Aorta (tissue), 5 donors: ENCODE data around the gene PPBP. TPM values are rescaled to one million over a fixed set of nuclear protein-coding genes. Genes with fewer than 3 reads are reported as not detected.

Experiments
- ATAC-seq: fragments of 200-7000 bp; cut with Tn5 transposase; one replicate; pipeline ENCODE4 v1.9.1; 2022; ENCODE audit warnings: moderate library complexity; ENCODE audit not compliant: low FRiP score
- DNase-seq, 2 donors: peaks; one replicate each; pipeline ENCODE4 v3.0.0-alpha.2; 2020
- H3K27ac ChIP-seq, 2 donors: one replicate each; pipeline ENCODE4 v1.5.1; 2013; ENCODE audit warnings: low read length in 2 of 2, mild to moderate bottlenecking in 2 of 2, moderate library complexity in 2 of 2, control low read depth in 1 of 2, inconsistent platforms in 1 of 2, low read depth in 1 of 2
- H3K27me3 ChIP-seq, 2 donors: one replicate each; pipeline ENCODE4 v1.6.1; 2013; ENCODE audit warnings: control low read depth in 1 of 2, low read length in 1 of 2, mild to moderate bottlenecking in 1 of 2, moderate library complexity in 1 of 2; ENCODE audit not compliant: insufficient read depth in 2 of 2, control insufficient read depth in 1 of 2
- H3K36me3 ChIP-seq, 2 donors: one replicate each; pipeline ENCODE4 v1.6.1; 2013; ENCODE audit warnings: control low read depth in 1 of 2, low read length in 1 of 2, mild to moderate bottlenecking in 1 of 2; ENCODE audit not compliant: insufficient read depth in 2 of 2, control insufficient read depth in 1 of 2
- H3K4me1 ChIP-seq, 2 donors: one replicate each; pipeline ENCODE4 v1.6.1; 2013; ENCODE audit warnings: low read length in 2 of 2, control low read depth in 1 of 2, mild to moderate bottlenecking in 1 of 2, moderate library complexity in 1 of 2; ENCODE audit not compliant: insufficient read depth in 2 of 2, control insufficient read depth in 1 of 2
- H3K4me3 ChIP-seq, 2 donors: one replicate each; pipeline ENCODE4 v1.5.1; 2013; ENCODE audit warnings: low read length in 2 of 2, control low read depth in 1 of 2, mild to moderate bottlenecking in 1 of 2
- H3K9me3 ChIP-seq: one replicate; pipeline ENCODE4 v1.6.1; 2013; ENCODE audit warnings: mild to moderate bottlenecking, low read length; ENCODE audit not compliant: control insufficient read depth
- WGBS, 2 donors: extraction: QIAGEN DNeasy Blood & Tissue Kit; methylation state at CpG; one replicate each; pipeline ENCODE4 v1.1.7; 2013; 5-methylcytosine and 5-hydroxymethylcytosine counted together
- intact Hi-C, 2 donors: fragments of 100-400 bp; cut with DNase I; formaldehyde crosslinking; loops; one replicate each; pipeline versions ENCODE4 v1.14.2 to v1.15.0; 2022
- polyA plus RNA-seq, 2 donors: library from polyadenylated mRNA; stranded (reverse); fragments of 200-250 nt; gene quantifications; one replicate each; pipeline ENCODE4 v1.2.3, GENCODE V29; 2013
- total RNA-seq, 2 donors: library from RNA; stranded (reverse); fragmentation: NEBNext Ultra II Directional; extraction: Animal tissue kit (Norgen Biotek cat#: 25700); gene quantifications; one replicate each; pipeline ENCODE4 v1.2.1, GENCODE V29; 2021
- donor health status: healthy with polysubstance abuse.
- donor health status: Bipolar disorder and iron deficiency.
- donor health status: DM: no; HTN: no; CAD: no.
- donor health status: DM: no; HTN: no; CAD: no.
- donor health status: DM: yes; HTN: yes; CAD: no.

The PPBP gene
- total and polyA plus RNA-seq, 4 donors = 0.57 to 8.4 TPM; not detected in 2

DNA sequence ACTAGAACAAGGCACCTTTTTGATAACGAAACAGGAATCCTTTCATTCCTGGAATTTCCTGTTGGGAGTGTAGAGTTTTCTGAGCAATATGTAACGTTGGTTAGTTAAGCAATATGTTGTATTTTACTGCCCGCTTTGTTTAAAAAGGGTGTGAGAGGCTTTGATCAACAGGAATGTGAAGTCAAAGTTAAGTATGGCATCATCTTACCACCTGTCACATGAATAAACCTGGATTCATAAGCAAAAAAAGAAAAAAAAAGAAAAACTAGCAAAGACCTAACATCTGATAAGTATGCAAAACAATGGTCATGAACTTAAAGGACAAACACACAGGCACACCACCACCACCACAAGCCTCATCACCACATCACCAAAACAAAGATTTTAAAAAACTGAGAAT lies 17.5 kb upstream of the PPBP start:
- no peaks in the 10 kb centered on the region for H3K9me3 ChIP-seq
- intact Hi-C loops = no loop called here
- no peak for DNase-seq
- no peaks in the 10 kb centered on the region for H3K27me3 ChIP-seq
- H3K27ac ChIP-seq = no peak overlapping the region
- WGBS, 2 donors = 39 to 44% methylated on average over 3 of the region's 3 CpGs
- H3K4me3 ChIP-seq = no peak overlapping the region
- no peaks in the 10 kb centered on the region for H3K4me1 ChIP-seq
- no peaks in the 10 kb centered on the region for H3K36me3 ChIP-seq
- ATAC-seq = no peak

DNA sequence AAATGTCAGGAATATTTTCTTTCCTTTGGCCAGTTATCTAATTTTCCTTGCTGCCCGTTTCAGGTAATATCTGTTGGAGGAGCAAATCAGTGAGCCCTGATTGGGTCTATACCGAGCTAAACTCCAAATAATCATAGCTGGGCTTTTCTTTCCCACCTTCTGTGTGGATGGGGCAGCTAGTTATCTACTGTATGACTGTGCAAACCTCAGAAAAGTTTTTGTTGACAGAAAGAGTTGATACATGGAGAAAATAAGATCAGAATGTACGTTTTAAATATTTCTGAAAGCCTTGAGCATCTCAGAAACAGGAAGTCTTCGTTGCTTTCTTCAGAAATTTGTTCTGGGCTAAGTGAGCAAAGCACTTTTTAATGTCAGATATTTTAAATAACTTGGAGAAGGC lies 16.7 kb upstream of the PPBP start:
- Histone ChIP-seq H3K4me1 (no peaks in the 10 kb centered on the region), H3K27ac (no peak overlapping the region), H3K27me3 (no peaks in the 10 kb centered on the region), H3K36me3 (no peaks in the 10 kb centered on the region), H3K9me3 (no peaks in the 10 kb centered on the region), H3K4me3 (no peak overlapping the region)
- intact Hi-C loops = no loop called here
- ATAC-seq (no peak), DNase-seq (no peak)
- 55 to 59% methylated on average over 4 of the region's 4 CpGs for WGBS, 2 donors

DNA sequence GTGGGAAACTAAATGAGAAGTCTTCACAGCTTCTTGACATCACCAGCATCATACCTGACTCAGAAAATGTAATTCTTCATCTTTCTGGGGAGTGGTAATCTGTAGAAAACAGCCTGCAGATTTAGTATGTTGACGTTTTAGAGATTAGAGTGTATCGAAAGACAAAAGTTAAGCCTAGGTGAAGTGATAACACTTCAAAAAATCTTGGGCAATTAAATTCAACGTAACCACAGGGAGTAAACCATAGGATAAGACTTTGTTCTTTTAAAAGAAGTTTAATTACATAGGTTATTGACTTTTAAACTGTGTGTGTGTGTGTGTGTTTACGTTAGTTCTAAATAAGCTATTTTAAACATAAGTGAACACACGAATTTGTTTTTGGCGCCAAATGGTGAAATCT lies 12.3 kb upstream of the PPBP start:
- DNase-seq (no peak), ATAC-seq (no peak)
- H3K27me3 ChIP-seq = no peaks in the 10 kb centered on the region
- no peaks in the 10 kb centered on the region for H3K36me3 ChIP-seq
- H3K9me3 ChIP-seq = no peaks in the 10 kb centered on the region
- H3K4me1 ChIP-seq = no peaks in the 10 kb centered on the region
- H3K4me3 ChIP-seq = no peak overlapping the region
- intact Hi-C loops = no loop called here
- WGBS, 2 donors = 87 to 88% methylated on average over 6 of the region's 6 CpGs
- H3K27ac ChIP-seq = no peak overlapping the region

DNA sequence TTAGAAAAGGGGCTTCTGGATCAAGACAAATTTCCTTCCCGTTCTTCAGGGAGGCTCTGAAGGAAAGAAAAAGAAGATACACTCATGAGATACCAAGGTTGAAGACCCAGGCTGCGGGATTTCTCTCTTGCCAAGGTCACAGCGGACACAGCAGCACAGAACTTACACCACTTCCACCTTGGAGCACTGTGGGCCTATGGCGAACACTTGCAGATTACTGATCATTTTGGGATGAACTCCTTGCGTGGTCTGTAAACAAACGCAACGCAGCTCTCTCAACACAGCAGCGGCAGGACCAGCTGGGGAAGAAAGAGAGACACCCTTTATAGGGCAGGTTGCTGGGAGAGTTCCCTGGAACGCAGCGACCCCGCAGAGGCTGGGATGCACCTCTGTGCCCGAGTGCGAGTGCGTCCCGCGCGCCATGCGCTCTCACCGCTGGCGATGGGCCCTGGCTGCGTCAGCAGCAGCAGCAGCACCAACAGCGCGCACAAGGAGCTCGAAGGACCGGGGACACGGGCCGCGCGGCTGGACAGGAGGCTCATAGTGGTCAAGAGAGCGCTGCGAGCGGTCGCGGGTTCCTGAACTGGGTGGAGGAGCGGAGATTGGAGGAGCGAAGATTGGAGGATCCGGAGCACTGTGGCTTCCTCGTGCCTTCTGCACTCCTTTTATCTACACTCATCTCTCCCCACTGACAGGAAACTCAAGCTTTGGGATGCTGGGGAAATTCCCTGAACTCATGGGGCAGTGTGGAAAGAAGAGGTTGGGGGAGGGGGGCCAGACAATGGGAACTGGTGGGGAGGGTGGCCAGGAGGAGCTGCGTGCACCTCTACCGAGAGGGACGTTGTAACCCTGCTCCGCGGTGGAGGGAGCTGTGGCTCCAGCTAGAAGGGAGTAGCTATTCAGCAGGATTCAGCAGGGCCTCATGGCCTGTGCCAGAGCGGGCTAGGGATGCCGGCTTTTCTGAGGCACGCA lies 10.3 kb upstream of the PPBP start, which contains the start of gene CXCL5:
Gene CXCL5, minus strand, starts transcription at position 638 of the 972 bp plus-strand sequence. Its CDS starts 96 bp downstream, at position 542.
- H3K27ac ChIP-seq = no peak within 1 kb of the TSS
- DNase-seq (peak; percentile 61 to 79), ATAC-seq (peak; percentile 65)
- 8 to 11% methylated on average over 43 to 46 of the region's 46 CpGs for WGBS, 2 donors
- no peaks in the 10 kb centered on the region for H3K4me1 ChIP-seq
- H3K9me3 ChIP-seq = no peaks in the 10 kb centered on the region
- no peak within 1 kb of the TSS for H3K4me3 ChIP-seq
- no peaks in the 10 kb centered on the region for H3K36me3 ChIP-seq
- no peaks in the 10 kb centered on the region for H3K27me3 ChIP-seq
- intact Hi-C loops = loop anchor here in 1 of 2 donors (10.0 kb wide), 1 partner anchor 46 kb away; no protein-coding TSS in a partner anchor

DNA sequence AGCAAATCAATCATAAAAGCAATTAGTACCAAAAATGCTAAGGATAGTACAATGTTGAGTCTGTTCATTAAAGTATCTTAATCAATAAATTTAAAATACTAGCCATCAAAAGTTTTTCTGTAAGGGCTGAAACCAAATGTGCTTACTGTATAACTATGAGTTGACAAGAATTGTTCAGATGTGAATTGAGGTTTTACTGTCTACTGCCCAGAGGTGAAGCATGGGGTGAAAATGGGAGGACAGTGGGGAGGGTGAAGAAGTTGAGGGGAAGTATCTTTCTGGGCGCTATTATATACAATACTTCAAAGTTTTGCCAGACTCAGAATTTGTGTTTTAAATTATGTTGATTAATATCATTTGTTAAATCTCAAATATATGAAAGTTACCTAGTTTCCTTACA lies 4.1 kb upstream of the PPBP start:
- H3K27ac ChIP-seq = no peak overlapping the region
- ATAC-seq = no peak
- intact Hi-C loops = loop anchor here in 1 of 2 donors (10.0 kb wide), 1 partner anchor 53 kb away; no protein-coding TSS in a partner anchor
- no peak overlapping the region for H3K4me3 ChIP-seq
- peaks cover 0 to 2% of the 10 kb centered on the region in 2 donors for H3K27me3 ChIP-seq
- H3K36me3 ChIP-seq = no peaks in the 10 kb centered on the region
- WGBS, 2 donors = 0 to 58% methylated on average over 1 of the region's 1 CpG
- H3K4me1 ChIP-seq = no peaks in the 10 kb centered on the region
- no peaks in the 10 kb centered on the region for H3K9me3 ChIP-seq
- no peak for DNase-seq

DNA sequence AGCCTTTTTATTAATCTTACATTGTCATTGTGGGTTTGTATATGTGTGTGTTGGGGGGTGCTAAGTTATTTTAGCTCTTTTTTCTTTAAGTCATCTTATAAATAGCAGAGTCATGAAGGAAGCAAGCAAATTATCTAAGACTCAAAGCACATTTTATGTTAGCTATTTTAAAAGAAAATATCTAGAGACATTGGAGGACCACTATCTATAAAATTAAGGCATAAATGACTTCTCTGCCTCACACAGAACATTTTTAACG lies 3.7 kb upstream of the PPBP start:
- intact Hi-C loops = loop anchor here in 1 of 2 donors (10.0 kb wide), 1 partner anchor 53 kb away; no protein-coding TSS in a partner anchor
- no peaks in the 10 kb centered on the region for H3K9me3 ChIP-seq
- H3K27ac ChIP-seq = no peak overlapping the region
- no peak overlapping the region for H3K4me3 ChIP-seq
- H3K36me3 ChIP-seq = no peaks in the 10 kb centered on the region
- WGBS, 2 donors = 84 to 95% methylated on average over 1 of the region's 1 CpG
- DNase-seq (no peak), ATAC-seq (no peak)
- no peaks in the 10 kb centered on the region for H3K4me1 ChIP-seq
- peaks cover 0 to 2% of the 10 kb centered on the region in 2 donors for H3K27me3 ChIP-seq

DNA sequence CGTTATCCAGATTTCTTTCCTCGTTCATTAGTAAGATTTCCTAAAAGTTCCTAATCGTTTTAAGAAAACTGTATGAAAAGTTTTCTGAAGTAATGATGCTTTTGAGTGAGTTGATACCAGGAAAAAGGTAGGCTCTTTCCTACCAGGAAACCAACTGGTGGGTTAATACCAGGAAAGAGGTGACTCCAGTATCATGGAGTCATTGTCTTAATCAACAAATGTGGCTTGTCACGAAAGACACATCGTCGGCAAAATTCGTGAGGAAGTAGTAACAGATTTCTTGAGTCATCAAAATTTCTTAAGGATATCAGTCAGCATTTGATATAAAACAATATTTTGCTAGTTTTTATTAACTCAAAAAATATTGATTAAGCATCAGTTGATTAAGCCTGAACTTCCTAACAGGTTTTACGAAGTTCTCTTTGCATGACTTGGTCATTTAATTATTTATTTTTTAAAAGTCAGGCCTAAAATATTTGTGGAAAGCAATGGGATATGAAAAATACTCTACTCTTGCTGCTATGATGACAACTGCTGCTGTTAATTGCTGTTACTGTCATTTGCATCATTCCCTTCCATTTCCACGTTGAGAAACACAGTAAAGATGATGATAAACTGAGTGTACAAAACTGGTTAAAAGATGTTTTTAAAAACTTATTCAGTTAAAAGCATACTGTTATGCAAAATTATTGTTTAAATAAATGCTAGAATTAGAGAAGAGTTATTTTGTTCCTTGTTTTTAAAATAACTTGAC lies 3.2 kb upstream of the PPBP start:
- DNase-seq (no peak), ATAC-seq (no peak)
- Histone ChIP-seq H3K4me1 (no peaks in the 10 kb centered on the region), H3K4me3 (no peak overlapping the region), H3K27ac (no peak overlapping the region), H3K36me3 (no peaks in the 10 kb centered on the region), H3K9me3 (no peaks in the 10 kb centered on the region), H3K27me3 (peaks cover 0 to 2% of the 10 kb centered on the region in 2 donors)
- 89% methylated on average over 9 of the region's 9 CpGs for WGBS, 2 donors
- intact Hi-C loops = loop anchor here in 1 of 2 donors (10.0 kb wide), 1 partner anchor 54 kb away; no protein-coding TSS in a partner anchor

DNA sequence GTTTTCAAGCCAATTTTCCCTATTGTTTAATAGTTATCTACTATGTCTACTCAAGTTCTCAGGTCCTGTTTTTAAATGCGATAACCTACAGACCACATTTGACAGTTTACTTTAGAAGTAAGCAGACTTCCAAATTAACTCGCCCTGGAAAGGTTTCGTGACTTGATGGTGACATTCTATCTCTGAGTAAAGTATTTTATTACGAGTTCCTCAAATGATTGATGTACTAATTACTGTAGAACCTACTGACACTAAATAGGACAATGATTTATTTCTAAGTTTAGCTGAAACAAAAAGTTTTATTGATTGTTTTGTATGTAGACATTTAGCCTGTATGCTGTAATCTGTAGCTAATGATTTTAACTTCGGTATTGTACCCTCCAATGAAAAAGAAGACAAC lies 1.9 kb upstream of the PPBP start:
- intact Hi-C loops = loop anchor here in 1 of 2 donors (10.0 kb wide), 1 partner anchor 55 kb away; no protein-coding TSS in a partner anchor
- H3K9me3 ChIP-seq = no peaks in the 10 kb centered on the region
- DNase-seq (no peak), ATAC-seq (no peak)
- no peaks in the 10 kb centered on the region for H3K4me1 ChIP-seq
- no peak overlapping the region for H3K4me3 ChIP-seq
- H3K27me3 ChIP-seq = peaks cover 0 to 2% of the 10 kb centered on the region in 2 donors
- WGBS, 2 donors = 70 to 82% methylated on average over 5 of the region's 5 CpGs
- no peak overlapping the region for H3K27ac ChIP-seq
- H3K36me3 ChIP-seq = no peaks in the 10 kb centered on the region
